Measurements from ENCODE around the gene LGALS9. TPM values are rescaled to one million over a fixed set of nuclear protein-coding genes. Genes with fewer than 3 reads are reported as not detected.

Gene LGALS9
- total and polyA plus RNA-seq, 9 of the 15 experiments (the other 6 are each of a cell fraction or from before 2014, with no cell fraction given), result 0.45 to 6.9 (median 2.8) TPM

DNA sequence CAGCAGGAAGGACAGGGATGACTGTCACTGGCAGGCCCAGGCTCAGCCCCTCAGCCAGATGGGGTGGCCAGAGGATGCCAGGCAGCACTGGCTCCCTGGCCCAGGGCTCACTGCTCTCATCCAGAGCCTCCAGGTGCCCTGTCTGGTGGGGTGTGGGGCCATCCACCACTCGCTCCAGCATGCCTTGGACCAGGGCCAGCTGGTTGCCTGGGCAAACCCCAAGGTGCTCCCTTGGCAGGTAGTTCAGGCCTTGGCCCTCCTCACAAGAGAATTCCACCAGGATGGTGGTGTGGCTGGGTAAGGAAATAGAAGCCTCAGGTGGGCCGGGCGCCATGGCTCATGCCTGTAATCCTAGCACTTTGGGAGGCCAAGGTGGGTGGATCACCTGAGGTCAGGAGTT lies 29.4 kb downstream of the LGALS9 start:
- DNase-seq (ENCODE audit: extremely low read depth in 1 of 4, low spot score in 3 of 4) (no peak), FAIRE-seq (no peak), ATAC-seq (no peak)
- Histone ChIP-seq H3K9me1 (ENCODE audit: control insufficient read depth, insufficient read depth, low read length) (no peaks in the 10 kb centered on the region), H3K9me3 (replicated peaks; ENCODE audit: control insufficient read depth, insufficient read depth, low read depth, low read length) (no peaks in the 10 kb centered on the region), H3K79me2 (ENCODE audit: control insufficient read depth, insufficient read depth, low read length) (no peaks in the 10 kb centered on the region), H3K27me3 (ENCODE audit: control insufficient read depth in 2 of 2, insufficient read depth in 2 of 2, low read length in 2 of 2) (peaks cover 0 to 6% of the 10 kb centered on the region in 2 experiments; a peak in 2 of 5 replicates), H3K36me3 (ENCODE audit: control insufficient read depth, insufficient read depth, low read length) (no peaks in the 10 kb centered on the region), H4K20me1 (replicated peaks; ENCODE audit: control insufficient read depth, insufficient read depth, low read length) (no peaks in the 10 kb centered on the region), H3K4me3 (no peak overlapping the region), H3K27ac (ENCODE audit: extremely low read depth, low read depth, low read length) (no peak overlapping the region), H3K4me2 (ENCODE audit: insufficient read depth, low read length) (no peak overlapping the region), H3K4me1 (replicated peaks in 1 of 2; ENCODE audit: control insufficient read depth in 2 of 2, insufficient read depth in 2 of 2, low read length in 2 of 2) (no peaks in the 10 kb centered on the region), H2AFZ (ENCODE audit: low read depth, low read length) (no peak overlapping the region), H3K9ac (ENCODE audit: insufficient read depth in 1 of 2, low read depth in 2 of 2, low read length in 2 of 2) (no peak overlapping the region)
- CTCF ChIA-PET (ENCODE audit: low intra/inter-chr PET ratio), result no interaction called here
- TF ChIP-seq MCM7 (IDR thresholded peaks at IDR 0.05), result no peak
- no peak for TF ChIP-seq ZFP36 (IDR thresholded peaks at IDR 0.05; ENCODE audit: low read depth, low read length, partially characterized antibody)
- TF ChIP-seq SMARCC2 (IDR thresholded peaks at IDR 0.05; ENCODE audit: low read depth), result no peak
- TF ChIP-seq KDM2B (CRISPR knock-in tag; IDR thresholded peaks at IDR 0.05), result no peak
- intact Hi-C loops (cut with micrococcal nuclease) (no loop called here), in situ Hi-C loops (cut with MboI) (loop anchor here (10.0 kb wide), 1 partner anchor 84 kb away; no protein-coding TSS in a partner anchor)
- POLR2A ChIA-PET, result no interaction called here
- no TSS peak for BruUV-seq (replicated peaks)
- 4% methylated on average over 3 of the region's 3 CpGs for WGBS (ENCODE audit: insufficient coverage, low coverage, missing lambda C conversion rate)

DNA sequence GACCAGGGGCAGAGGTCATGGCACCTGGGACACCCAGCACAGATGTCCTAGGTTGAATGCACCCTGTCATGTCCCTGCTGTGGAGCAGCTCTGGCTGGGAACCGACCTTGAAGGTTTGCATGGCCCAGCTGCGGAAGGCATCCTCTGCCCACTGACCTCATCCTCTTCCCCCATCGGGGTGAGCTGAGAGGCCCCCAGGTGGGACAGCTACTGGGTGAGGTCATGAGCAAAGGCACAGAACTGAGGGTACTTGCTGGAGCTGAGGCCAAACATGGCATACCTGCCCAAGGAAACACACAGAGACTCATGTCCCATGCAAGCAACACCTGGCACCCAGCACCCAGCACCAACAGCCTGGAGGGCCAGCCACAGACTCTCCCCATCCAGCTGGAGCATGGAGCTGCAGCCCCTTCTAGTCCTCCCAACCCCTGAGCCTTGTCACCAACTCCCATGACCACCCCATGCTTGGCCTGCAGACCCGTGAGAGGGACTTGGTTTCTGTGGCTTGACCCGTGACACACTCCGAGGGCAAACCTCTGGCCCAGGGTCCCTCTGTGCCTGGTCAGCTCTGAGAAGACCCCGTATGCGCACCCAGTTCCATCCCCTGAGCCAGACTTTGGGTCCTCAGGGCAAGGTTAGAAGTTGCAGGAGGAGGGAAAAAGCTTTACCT lies 33.1 kb downstream of the LGALS9 start:
- ATAC-seq (no peak), FAIRE-seq (no peak), DNase-seq (ENCODE audit: extremely low read depth in 1 of 4, low spot score in 3 of 4) (no peak)
- no peak overlapping the region for H3K4me2 ChIP-seq (ENCODE audit: insufficient read depth, low read length)
- no peak for TF ChIP-seq NCOA4 (IDR thresholded peaks at IDR 0.05; ENCODE audit: partially characterized antibody)
- TF ChIP-seq, protein P1, sequence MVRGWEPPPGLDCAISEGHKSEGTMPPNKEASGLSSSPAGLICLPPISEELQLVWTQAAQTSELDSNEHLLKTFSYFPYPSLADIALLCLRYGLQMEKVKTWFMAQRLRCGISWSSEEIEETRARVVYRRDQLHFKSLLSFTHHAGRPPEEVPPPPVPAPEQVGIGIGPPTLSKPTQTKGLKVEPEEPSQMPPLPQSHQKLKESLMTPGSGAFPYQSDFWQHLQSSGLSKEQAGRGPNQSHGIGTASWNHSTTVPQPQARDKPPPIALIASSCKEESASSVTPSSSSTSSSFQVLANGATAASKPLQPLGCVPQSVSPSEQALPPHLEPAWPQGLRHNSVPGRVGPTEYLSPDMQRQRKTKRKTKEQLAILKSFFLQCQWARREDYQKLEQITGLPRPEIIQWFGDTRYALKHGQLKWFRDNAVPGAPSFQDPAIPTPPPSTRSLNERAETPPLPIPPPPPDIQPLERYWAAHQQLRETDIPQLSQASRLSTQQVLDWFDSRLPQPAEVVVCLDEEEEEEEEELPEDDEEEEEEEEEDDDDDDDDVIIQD (CRISPR knock-in tag; IDR thresholded peaks at IDR 0.05), result no peak
- 4% methylated on average over 8 of the region's 8 CpGs for WGBS (ENCODE audit: insufficient coverage, low coverage, missing lambda C conversion rate)
- no peak overlapping the region for H3K4me3 ChIP-seq
- H3K36me3 ChIP-seq (ENCODE audit: control insufficient read depth, insufficient read depth, low read length), result no peaks in the 10 kb centered on the region
- no peak overlapping the region for H3K9ac ChIP-seq (ENCODE audit: insufficient read depth in 1 of 2, low read depth in 2 of 2, low read length in 2 of 2)
- H3K4me1 ChIP-seq (replicated peaks in 1 of 2; ENCODE audit: control insufficient read depth in 2 of 2, insufficient read depth in 2 of 2, low read length in 2 of 2), result no peaks in the 10 kb centered on the region
- ChIA-PET CTCF (ENCODE audit: low intra/inter-chr PET ratio) (no interaction called here), POLR2A (no interaction called here)
- no peaks in the 10 kb centered on the region for H4K20me1 ChIP-seq (replicated peaks; ENCODE audit: control insufficient read depth, insufficient read depth, low read length)
- no peak overlapping the region for H3K27ac ChIP-seq (ENCODE audit: extremely low read depth, low read depth, low read length)
- peaks cover 0 to 14% of the 10 kb centered on the region in 2 experiments; a peak in 2 of 5 replicates for H3K27me3 ChIP-seq (ENCODE audit: control insufficient read depth in 2 of 2, insufficient read depth in 2 of 2, low read length in 2 of 2)
- intact Hi-C loops (cut with micrococcal nuclease), result no loop called here
- in situ Hi-C loops (cut with MboI), result loop anchor here (10.0 kb wide), 1 partner anchor 81 kb away; no protein-coding TSS in a partner anchor
- H3K79me2 ChIP-seq (ENCODE audit: control insufficient read depth, insufficient read depth, low read length), result no peaks in the 10 kb centered on the region
- H3K9me3 ChIP-seq (replicated peaks; ENCODE audit: control insufficient read depth, insufficient read depth, low read depth, low read length), result no peaks in the 10 kb centered on the region
- BruUV-seq (replicated peaks), result no TSS peak
- H3K9me1 ChIP-seq (ENCODE audit: control insufficient read depth, insufficient read depth, low read length), result no peaks in the 10 kb centered on the region
- no peak overlapping the region for H2AFZ ChIP-seq (ENCODE audit: low read depth, low read length)
